HCT116 (cell line): ENCODE measurements around the gene C19orf85. TPM values are rescaled to one million over a fixed set of nuclear protein-coding genes. Genes with fewer than 3 reads are reported as not detected.

Experiments
- ATAC-seq: fragments of 200-7000 bp; cut with Tn5 transposase; 2 replicates; pipeline ENCODE4 v1.9.1; 2020; ENCODE audit warnings: mild to moderate bottlenecking, moderate library complexity
- BruUV-seq: library from RNA; stranded (reverse); fragments of 400-500 nt; replicated peaks from 2 replicates; lab custom pipeline; 2021; lab: Mats Ljungman, UMichigan
- CTCF ChIA-PET: fragments of 300-600 bp; sonication (Branson Sonifier 250); formaldehyde crosslinking; loops from one replicate; lab custom pipeline; 2021; ENCODE audit warnings: antibody characterized with exemption; lab: Charles Lee
- POLR2A ChIA-PET: fragments of 300-600, 350-600 bp; sonication (Branson Sonifier 250); formaldehyde crosslinking; loops from one replicate; lab custom pipeline; 2021; ENCODE audit warnings: antibody characterized with exemption; lab: Charles Lee
- RAD21 ChIA-PET, 2 experiments: fragments of 300-600 bp; sonication (Branson Sonifier 250); formaldehyde crosslinking; loops; one replicate each; lab custom pipeline; 2023; ENCODE audit warnings: low total read pairs in 2 of 2; ENCODE audit not compliant: uncharacterized antibody in 2 of 2, unreplicated experiment in 2 of 2, low non-redundant PET in 1 of 2; lab: Charles Lee
- DNase-seq: peaks from one replicate; pipeline ENCODE4 v3.0.0-alpha.2; 2010; ENCODE audit warnings: low read depth, low spot score
- H2AFZ ChIP-seq: fragments of 200-600 bp; shearing (Covaris generic), sonication (generic); 2 replicates; pipeline ENCODE4 v1.6.1; 2017; ENCODE audit warnings: low read depth, mixed run types, mixed read lengths, antibody characterized with exemption, low read length; ENCODE audit not compliant: poor library complexity, severe bottlenecking
- H3K27ac ChIP-seq: 2 replicates; pipeline ENCODE4 v1.5.1; 2012; ENCODE audit warnings: low read depth, low read length
- H3K27me3 ChIP-seq: fragments of 200-600 bp; sonication (generic); 2 replicates; pipeline ENCODE4 v1.6.1; 2016; ENCODE audit warnings: mixed run types, low read length, mixed read lengths; ENCODE audit not compliant: insufficient read depth
- H3K36me3 ChIP-seq, 2 experiments: fragments of 200-500 bp in 1 of 2; fragments of 200-600 bp in 1 of 2; sonication (Bioruptor generic) in 1 of 2; sonication (generic) in 1 of 2; 2 replicates each; pipeline versions ENCODE4 v1.5.1 to v1.6.1; 2014 to 2016; ENCODE audit warnings: low read length in 2 of 2, inconsistent platforms in 1 of 2, mixed read lengths in 1 of 2, mixed run types in 1 of 2; ENCODE audit not compliant: insufficient read depth in 2 of 2, control insufficient read depth in 1 of 2
- H3K4me1 ChIP-seq, 2 experiments: fragments of 200-600 bp in 1 of 2; sonication (generic) in 1 of 2; 2 replicates each; pipeline versions ENCODE4 v1.5.1 to v1.6.1; 2012 to 2017; ENCODE audit warnings: low read length in 2 of 2, inconsistent platforms in 1 of 2, mild to moderate bottlenecking in 1 of 2, mixed read lengths in 1 of 2, mixed run types in 1 of 2, moderate library complexity in 1 of 2; ENCODE audit not compliant: insufficient read depth in 2 of 2, control insufficient read depth in 1 of 2
- H3K4me2 ChIP-seq: fragments of 200-600 bp; sonication (generic); 2 replicates; pipeline ENCODE4 v1.6.1; 2017; ENCODE audit warnings: mixed run types, low read length, mixed read lengths
- H3K4me3 ChIP-seq, 2 experiments: fragments of 200-600 bp in 1 of 2; sonication (generic) in 1 of 2; replicated peaks in 1 of 2; 2 replicates each; pipeline ENCODE4 v1.5.1; 2011 to 2016; ENCODE audit warnings: low read length in 2 of 2, control low read depth in 1 of 2, low read depth in 1 of 2, mild to moderate bottlenecking in 1 of 2, mixed read lengths in 1 of 2, mixed run types in 1 of 2
- H3K79me2 ChIP-seq: fragments of 200-600 bp; sonication (generic); 2 replicates; pipeline ENCODE4 v1.6.1; 2017; ENCODE audit warnings: mild to moderate bottlenecking, mixed run types, low read length, moderate library complexity, mixed read lengths; ENCODE audit not compliant: insufficient read depth
- H3K9ac ChIP-seq: fragments of 200-600 bp; sonication (generic); 2 replicates; pipeline ENCODE4 v1.6.1; 2016; ENCODE audit warnings: low read length, mixed read lengths
- H3K9me2 ChIP-seq: fragments of 200-600 bp; sonication (generic), shearing (Covaris generic); 2 replicates; pipeline ENCODE4 v1.6.1; 2017; ENCODE audit warnings: mixed run types, mild to moderate bottlenecking, moderate library complexity; ENCODE audit not compliant: insufficient read depth
- H3K9me3 ChIP-seq, 2 experiments: fragments of 200-500 bp in 1 of 2; fragments of 200-600 bp in 1 of 2; sonication (Bioruptor generic) in 1 of 2; sonication (generic) in 1 of 2; 2 replicates each; pipeline ENCODE4 v1.6.1; 2014 to 2017; ENCODE audit warnings: low read length in 2 of 2, mixed read lengths in 2 of 2, inconsistent platforms in 1 of 2, low read depth in 1 of 2, mild to moderate bottlenecking in 1 of 2, mixed run types in 1 of 2, moderate library complexity in 1 of 2; ENCODE audit not compliant: control insufficient read depth in 1 of 2, insufficient read depth in 1 of 2
- H4K20me1 ChIP-seq: fragments of 200-600 bp; sonication (generic), shearing (Covaris generic); 2 replicates; pipeline ENCODE4 v1.6.1; 2017; ENCODE audit warnings: mixed run types, mild to moderate bottlenecking, moderate library complexity; ENCODE audit not compliant: insufficient read depth
- CBX3 ChIP-seq: IDR thresholded peaks from 2 replicates; pipeline ENCODE4 v1.6.1; 2012; ENCODE audit warnings: low read depth
- CEBPB ChIP-seq: IDR thresholded peaks from 2 replicates; pipeline ENCODE4 v1.6.1; 2012; ENCODE audit warnings: low read depth
- ELF1 ChIP-seq: IDR thresholded peaks from 2 replicates; pipeline ENCODE4 v1.6.1; 2012; ENCODE audit warnings: low read depth, borderline replicate concordance
- FOSL1 ChIP-seq: IDR thresholded peaks from 2 replicates; pipeline ENCODE4 v1.6.1; 2012; ENCODE audit warnings: low read depth
- POLR2A ChIP-seq: IDR thresholded peaks from 2 replicates; pipeline ENCODE4 v1.7.0; 2011; ENCODE audit warnings: borderline replicate concordance; ENCODE audit not compliant: insufficient read depth, insufficient read length; ENCODE audit errors: extremely low read depth
- SP1 ChIP-seq: IDR thresholded peaks from 2 replicates; pipeline ENCODE4 v1.6.1; 2012; ENCODE audit warnings: low read depth
- SRF ChIP-seq: IDR thresholded peaks from 2 replicates; pipeline ENCODE4 v1.6.1; 2012; ENCODE audit warnings: low read depth
- ZNF274 ChIP-seq: fragments of 200-500 bp; sonication (Bioruptor generic); IDR thresholded peaks from 2 replicates; pipeline ENCODE4 v1.6.1; 2014; ENCODE audit warnings: mild to moderate bottlenecking, low read depth, low read length, inconsistent platforms
- intact Hi-C: fragments of 100-400 bp; cut with micrococcal nuclease; formaldehyde crosslinking; loops from 2 replicates; pipeline ENCODE4 v1.10.0; 2022
- total RNA-seq: library from RNA; stranded (reverse); gene quantifications from one replicate; pipeline ENCODE4 v1.2.1, GENCODE V29; 2021; ENCODE audit not compliant: unreplicated experiment
- TF ChIP-seq, protein P1 (sequence below), 3 experiments: fragments of 200-600 bp in 1 of 3; sonication (generic) in 1 of 3; IDR thresholded peaks in 2 of 3; conservative IDR thresholded peaks in 1 of 3; 2 replicates each; pipeline ENCODE4 v1.5.1; 2012 to 2017; ENCODE audit warnings: low read depth in 2 of 3, low read length in 2 of 3, antibody characterized with exemption in 1 of 3, borderline replicate concordance in 1 of 3, control low read depth in 1 of 3, mild to moderate bottlenecking in 1 of 3, mixed read lengths in 1 of 3, mixed run types in 1 of 3, moderate library complexity in 1 of 3; ENCODE audit not compliant: insufficient read depth in 1 of 3

C19orf85 gene
- total RNA-seq, 1 experiment from 2014 or later: 0.34 TPM

DNA sequence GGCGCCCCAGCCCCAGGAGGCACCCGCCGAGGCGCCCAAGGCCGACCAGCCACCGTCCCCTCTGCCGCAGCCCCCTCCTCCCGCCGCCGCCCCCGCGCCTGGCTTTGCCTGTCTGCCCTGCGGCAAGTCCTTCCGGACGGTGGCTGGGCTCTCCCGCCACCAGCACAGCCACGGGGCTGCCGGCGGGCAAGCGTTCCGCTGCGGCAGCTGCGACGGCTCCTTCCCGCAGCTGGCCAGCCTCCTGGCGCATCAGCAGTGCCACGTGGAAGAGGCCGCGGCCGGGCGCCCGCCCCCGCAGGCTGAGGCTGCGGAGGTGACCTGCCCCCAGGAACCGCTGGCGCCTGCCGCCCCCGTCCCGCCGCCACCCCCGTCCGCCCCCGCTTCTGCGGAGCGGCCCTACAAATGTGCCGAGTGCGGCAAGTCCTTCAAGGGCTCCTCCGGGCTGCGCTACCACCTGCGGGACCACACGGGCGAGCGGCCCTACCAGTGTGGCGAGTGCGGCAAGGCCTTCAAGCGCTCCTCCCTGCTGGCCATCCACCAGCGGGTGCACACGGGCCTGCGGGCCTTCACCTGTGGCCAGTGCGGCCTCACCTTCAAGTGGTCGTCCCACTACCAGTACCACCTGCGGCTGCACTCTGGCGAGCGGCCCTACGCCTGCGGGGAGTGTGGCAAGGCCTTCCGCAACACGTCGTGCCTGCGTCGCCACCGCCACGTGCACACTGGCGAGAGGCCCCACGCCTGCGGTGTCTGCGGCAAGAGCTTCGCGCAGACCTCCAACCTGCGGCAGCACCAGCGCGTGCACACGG lies 17.8 kb upstream of the C19orf85 start:
- Histone ChIP-seq H3K27ac (no peak overlapping the region), H3K79me2 (peaks cover 26% of the 10 kb centered on the region), H2AFZ (no peak overlapping the region), H3K9ac (no peak overlapping the region), H3K4me3 (no peak overlapping the region), H3K36me3 (no peaks in the 10 kb centered on the region), H4K20me1 (no peaks in the 10 kb centered on the region), H3K4me2 (no peak overlapping the region), H3K9me3 (no peaks in the 10 kb centered on the region), H3K4me1 (peaks cover 19 to 37% of the 10 kb centered on the region in 2 experiments), H3K9me2 (no peaks in the 10 kb centered on the region), H3K27me3 (no peaks in the 10 kb centered on the region)
- intact Hi-C loops: no loop called here
- no TSS peak for BruUV-seq
- DNase-seq (no peak), ATAC-seq (no peak)
- TF ChIP-seq SRF (no peak), ZNF274 (no peak), POLR2A (no peak), SP1 (no peak), CBX3 (no peak), FOSL1 (no peak), ELF1 (no peak), CEBPB (no peak)
- TF ChIP-seq, protein P1, sequence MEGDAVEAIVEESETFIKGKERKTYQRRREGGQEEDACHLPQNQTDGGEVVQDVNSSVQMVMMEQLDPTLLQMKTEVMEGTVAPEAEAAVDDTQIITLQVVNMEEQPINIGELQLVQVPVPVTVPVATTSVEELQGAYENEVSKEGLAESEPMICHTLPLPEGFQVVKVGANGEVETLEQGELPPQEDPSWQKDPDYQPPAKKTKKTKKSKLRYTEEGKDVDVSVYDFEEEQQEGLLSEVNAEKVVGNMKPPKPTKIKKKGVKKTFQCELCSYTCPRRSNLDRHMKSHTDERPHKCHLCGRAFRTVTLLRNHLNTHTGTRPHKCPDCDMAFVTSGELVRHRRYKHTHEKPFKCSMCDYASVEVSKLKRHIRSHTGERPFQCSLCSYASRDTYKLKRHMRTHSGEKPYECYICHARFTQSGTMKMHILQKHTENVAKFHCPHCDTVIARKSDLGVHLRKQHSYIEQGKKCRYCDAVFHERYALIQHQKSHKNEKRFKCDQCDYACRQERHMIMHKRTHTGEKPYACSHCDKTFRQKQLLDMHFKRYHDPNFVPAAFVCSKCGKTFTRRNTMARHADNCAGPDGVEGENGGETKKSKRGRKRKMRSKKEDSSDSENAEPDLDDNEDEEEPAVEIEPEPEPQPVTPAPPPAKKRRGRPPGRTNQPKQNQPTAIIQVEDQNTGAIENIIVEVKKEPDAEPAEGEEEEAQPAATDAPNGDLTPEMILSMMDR (IDR thresholded peaks at IDR 0.05 in 2 of 3, conservative IDR thresholded peaks at IDR 0.05 in 1 of 3; ENCODE audit: borderline replicate concordance in 1 of 3, insufficient read depth in 1 of 3, low read depth in 2 of 3, low read length in 2 of 3): no peak
- CTCF ChIA-PET: no interaction called here
- RAD21 ChIA-PET: no interaction called here
- POLR2A ChIA-PET: no interaction called here
